ENCODE data around the gene PTPRO.

GRCh38 chr12:15336768-15337553, 14.7 kb downstream of the PTPRO start:
- TF ChIP-seq POLR2A (IDR thresholded peaks at IDR 0.05) (no peak), CTCF (IDR thresholded peaks at IDR 0.05) (no peak)
